ENCODE data around the gene TRABD2B.

The TRABD2B gene

GRCh38 chr1:47839433-47839760, 157.8 kb downstream of the TRABD2B start:
- no peak for TF ChIP-seq CTCF (conservative IDR thresholded peaks at IDR 0.05; ENCODE audit: low read depth, low read length)
- H3K4me3 ChIP-seq (ENCODE audit: low read length): no peak overlapping the region
- no peak for DNase-seq (ENCODE audit: low read depth)

GRCh38 chr1:47838562-47839432, 158.4 kb downstream of the TRABD2B start:
- TF ChIP-seq CTCF (conservative IDR thresholded peaks at IDR 0.05; ENCODE audit: low read depth, low read length): no peak
- DNase-seq (ENCODE audit: low read depth): no peak
- no peak overlapping the region for H3K4me3 ChIP-seq (ENCODE audit: low read length)

GRCh38 chr1:47837866-47838561, 159.2 kb downstream of the TRABD2B start:
- DNase-seq (ENCODE audit: low read depth): no peak
- TF ChIP-seq CTCF (conservative IDR thresholded peaks at IDR 0.05; ENCODE audit: low read depth, low read length): no peak
- H3K4me3 ChIP-seq (ENCODE audit: low read length): no peak overlapping the region

DNA sequence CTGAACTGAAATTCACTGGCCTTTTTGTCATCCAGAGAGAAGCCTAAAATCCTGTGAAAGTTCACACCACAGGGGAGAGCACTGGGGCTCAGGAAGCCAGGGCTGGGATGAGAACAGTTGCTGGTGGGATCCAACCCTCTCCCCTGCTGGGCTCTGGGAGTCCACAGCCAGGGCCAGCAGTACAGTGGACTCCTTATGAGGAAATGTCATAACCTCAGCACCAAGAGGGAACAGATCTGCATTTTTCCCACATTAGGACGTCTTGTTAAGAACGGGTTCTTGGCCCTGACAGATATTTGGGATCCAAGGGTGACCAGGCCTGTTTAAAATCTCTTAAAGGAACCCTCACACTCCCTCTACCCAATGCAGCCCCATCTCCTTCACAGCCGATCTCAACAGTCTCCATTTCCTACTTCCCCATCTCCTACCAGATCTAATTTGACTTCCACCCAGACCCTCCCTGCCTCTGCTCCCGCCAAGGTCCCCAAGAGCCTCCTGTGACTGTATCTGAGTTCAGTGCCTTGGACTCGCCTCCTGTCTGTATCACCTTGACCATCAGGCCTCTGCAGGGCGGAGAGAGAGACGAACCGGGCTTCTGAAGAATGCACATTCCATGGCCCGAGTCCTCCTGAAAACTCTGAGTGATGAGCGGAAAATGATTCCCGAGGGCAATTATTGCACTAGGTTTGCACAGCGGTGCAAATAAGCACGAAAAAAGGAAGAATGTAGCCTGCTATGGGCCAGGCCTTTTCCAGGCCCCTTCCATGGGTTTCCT, 159.9 kb downstream of the TRABD2B start:
- no peak overlapping the region for H3K4me3 ChIP-seq (ENCODE audit: low read length)
- no peak for DNase-seq (ENCODE audit: low read depth)
- TF ChIP-seq CTCF (conservative IDR thresholded peaks at IDR 0.05; ENCODE audit: low read depth, low read length): no peak

GRCh38 chr1:47835409-47835808, 161.8 kb downstream of the TRABD2B start:
- no peak for TF ChIP-seq CTCF (conservative IDR thresholded peaks at IDR 0.05; ENCODE audit: low read depth, low read length)
- DNase-seq (ENCODE audit: low read depth): no peak
- no peak overlapping the region for H3K4me3 ChIP-seq (ENCODE audit: low read length)

GRCh38 chr1:47834326-47834725, 162.9 kb downstream of the TRABD2B start:
- H3K4me3 ChIP-seq (ENCODE audit: low read length): no peak overlapping the region
- TF ChIP-seq CTCF (conservative IDR thresholded peaks at IDR 0.05; ENCODE audit: low read depth, low read length): no peak
- no peak for DNase-seq (ENCODE audit: low read depth)

Data from retinal pigment epithelial cell (primary cell).